ENCODE results near the gene PPL.
A peak's percentile ranks its signal among the peaks of the same experiment; 100 is the strongest.

The PPL gene

DNA sequence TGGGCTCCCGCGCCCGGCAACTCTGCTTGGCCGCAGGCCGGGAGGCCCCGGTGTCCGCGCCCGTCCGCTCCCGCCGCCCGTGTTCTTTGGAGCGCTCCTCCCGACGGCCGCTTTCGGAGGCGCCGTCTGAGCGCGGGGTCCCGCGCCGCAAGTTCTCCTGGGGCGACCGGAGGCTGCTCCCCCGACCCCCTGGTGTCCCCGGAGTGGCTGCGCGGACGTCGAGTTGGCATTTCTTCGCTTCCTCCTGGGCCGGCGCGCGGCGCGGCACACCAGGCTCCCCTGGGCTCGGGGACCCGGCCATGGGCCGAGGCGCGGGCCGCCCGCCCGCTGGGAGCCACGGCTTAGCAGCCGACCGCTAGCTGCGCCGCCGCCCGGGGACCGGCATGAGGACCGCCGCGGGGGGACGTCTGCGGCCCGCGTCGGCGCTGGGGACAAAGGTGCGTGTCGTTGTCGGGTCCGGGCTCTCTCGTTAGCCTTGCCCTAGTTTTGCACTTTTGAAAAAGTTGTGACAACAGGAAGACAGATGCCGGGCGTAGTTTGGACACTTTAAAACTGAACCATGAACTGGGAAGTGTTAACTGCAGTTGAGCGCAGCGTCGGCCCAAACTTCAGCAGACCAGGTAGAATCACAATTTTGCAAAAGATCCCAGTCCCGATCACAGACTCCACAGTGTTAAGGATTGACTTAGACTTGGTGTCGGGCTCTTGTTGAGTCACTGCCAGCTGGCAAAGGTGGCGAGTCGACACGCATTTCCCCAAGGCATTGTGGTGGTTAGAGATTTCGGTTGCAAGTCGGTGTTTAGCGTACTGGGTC is 89.0 kb downstream of the PPL start (continued):
- TF ChIP-seq, protein P1, sequence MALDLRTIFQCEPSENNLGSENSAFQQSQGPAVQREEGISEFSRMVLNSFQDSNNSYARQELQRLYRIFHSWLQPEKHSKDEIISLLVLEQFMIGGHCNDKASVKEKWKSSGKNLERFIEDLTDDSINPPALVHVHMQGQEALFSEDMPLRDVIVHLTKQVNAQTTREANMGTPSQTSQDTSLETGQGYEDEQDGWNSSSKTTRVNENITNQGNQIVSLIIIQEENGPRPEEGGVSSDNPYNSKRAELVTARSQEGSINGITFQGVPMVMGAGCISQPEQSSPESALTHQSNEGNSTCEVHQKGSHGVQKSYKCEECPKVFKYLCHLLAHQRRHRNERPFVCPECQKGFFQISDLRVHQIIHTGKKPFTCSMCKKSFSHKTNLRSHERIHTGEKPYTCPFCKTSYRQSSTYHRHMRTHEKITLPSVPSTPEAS (tag by site-specific recombination; IDR thresholded peaks at IDR 0.05) = no peak
- TF ChIP-seq ZBTB26 (tag by site-specific recombination; optimal IDR thresholded peaks at IDR 0.05) (peak; percentile 88), ZNF214 (tag by site-specific recombination; IDR thresholded peaks at IDR 0.05; ENCODE audit: borderline replicate concordance) (no peak), ZIC2 (tag by site-specific recombination; IDR thresholded peaks at IDR 0.05) (peak; percentile 65), ZBTB8A (tag by site-specific recombination; IDR thresholded peaks at IDR 0.05) (0 out of 2 replicates have a peak, but pooled peaks have one; percentile 16), ZNF350 (tag by site-specific recombination; IDR thresholded peaks at IDR 0.05) (no peak), ZBTB11 (tag by site-specific recombination; conservative IDR thresholded peaks at IDR 0.05; ENCODE audit: low read depth) (0 out of 2 replicates have a peak, but pooled peaks have one; percentile 25), KLF16 (tag by site-specific recombination; IDR thresholded peaks at IDR 0.05) (no peak)
- TF ChIP-seq, protein P2, sequence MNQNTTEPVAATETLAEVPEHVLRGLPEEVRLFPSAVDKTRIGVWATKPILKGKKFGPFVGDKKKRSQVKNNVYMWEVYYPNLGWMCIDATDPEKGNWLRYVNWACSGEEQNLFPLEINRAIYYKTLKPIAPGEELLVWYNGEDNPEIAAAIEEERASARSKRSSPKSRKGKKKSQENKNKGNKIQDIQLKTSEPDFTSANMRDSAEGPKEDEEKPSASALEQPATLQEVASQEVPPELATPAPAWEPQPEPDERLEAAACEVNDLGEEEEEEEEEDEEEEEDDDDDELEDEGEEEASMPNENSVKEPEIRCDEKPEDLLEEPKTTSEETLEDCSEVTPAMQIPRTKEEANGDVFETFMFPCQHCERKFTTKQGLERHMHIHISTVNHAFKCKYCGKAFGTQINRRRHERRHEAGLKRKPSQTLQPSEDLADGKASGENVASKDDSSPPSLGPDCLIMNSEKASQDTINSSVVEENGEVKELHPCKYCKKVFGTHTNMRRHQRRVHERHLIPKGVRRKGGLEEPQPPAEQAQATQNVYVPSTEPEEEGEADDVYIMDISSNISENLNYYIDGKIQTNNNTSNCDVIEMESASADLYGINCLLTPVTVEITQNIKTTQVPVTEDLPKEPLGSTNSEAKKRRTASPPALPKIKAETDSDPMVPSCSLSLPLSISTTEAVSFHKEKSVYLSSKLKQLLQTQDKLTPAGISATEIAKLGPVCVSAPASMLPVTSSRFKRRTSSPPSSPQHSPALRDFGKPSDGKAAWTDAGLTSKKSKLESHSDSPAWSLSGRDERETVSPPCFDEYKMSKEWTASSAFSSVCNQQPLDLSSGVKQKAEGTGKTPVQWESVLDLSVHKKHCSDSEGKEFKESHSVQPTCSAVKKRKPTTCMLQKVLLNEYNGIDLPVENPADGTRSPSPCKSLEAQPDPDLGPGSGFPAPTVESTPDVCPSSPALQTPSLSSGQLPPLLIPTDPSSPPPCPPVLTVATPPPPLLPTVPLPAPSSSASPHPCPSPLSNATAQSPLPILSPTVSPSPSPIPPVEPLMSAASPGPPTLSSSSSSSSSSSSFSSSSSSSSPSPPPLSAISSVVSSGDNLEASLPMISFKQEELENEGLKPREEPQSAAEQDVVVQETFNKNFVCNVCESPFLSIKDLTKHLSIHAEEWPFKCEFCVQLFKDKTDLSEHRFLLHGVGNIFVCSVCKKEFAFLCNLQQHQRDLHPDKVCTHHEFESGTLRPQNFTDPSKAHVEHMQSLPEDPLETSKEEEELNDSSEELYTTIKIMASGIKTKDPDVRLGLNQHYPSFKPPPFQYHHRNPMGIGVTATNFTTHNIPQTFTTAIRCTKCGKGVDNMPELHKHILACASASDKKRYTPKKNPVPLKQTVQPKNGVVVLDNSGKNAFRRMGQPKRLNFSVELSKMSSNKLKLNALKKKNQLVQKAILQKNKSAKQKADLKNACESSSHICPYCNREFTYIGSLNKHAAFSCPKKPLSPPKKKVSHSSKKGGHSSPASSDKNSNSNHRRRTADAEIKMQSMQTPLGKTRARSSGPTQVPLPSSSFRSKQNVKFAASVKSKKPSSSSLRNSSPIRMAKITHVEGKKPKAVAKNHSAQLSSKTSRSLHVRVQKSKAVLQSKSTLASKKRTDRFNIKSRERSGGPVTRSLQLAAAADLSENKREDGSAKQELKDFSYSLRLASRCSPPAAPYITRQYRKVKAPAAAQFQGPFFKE (tag by site-specific recombination; IDR thresholded peaks at IDR 0.05; ENCODE audit: borderline replicate concordance) = no peak

DNA sequence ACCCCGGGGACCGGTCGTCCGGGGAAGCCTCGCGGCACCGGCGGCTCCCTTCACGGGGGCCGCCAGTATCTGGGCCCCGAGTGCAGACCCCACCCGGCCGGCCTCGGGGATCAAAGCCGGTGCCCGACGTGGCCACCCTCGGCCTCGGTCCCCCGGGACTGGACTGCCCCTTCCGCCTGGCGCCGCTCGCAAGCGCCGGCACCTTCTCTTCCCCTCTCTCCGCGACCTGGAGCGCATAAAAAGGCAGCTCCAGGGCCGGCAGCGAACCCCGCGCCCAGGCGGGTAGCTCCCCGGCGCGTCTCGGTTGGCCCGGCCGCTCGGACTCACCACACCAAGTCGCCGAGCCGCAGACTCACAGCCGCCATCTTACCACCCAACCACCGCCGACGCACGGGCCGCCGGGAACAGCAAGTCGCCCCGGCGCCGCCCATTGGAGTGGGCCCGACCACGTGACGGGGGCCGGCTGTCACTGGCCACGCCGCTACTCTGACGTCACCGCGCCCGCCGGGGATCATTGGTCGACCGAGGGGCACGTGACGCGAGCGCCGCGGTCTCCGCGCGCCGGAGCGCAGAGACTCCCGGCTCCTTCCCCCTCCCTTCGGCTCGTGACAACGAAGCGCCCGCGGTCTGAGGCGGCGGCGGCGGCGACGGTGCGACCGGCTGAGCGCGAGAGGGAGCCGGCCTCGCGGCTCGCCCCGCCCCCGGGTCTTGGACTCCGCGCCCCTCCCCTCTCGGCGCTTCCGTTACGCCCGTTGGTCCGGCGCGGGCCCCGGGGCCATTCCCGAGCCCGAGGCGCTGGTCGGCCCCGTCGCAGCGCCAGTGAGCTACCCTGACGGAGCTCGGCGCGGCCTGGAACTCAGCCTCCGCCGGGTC is 89.8 kb downstream of the PPL start, which contains the start of the genes GLYR1 and UBN1:
GLYR1 (minus strand) TSS at position 388 of the 873 bp plus-strand sequence; CDS start at position 365, 23 bp downstream.
UBN1 (plus strand) TSS at position 581 of the 873 bp plus-strand sequence. CDS start 5,437 bp downstream, outside the sequence.
- peak within 1 kb of the TSS; percentile 78 for H3K27ac ChIP-seq (ENCODE audit: extremely low read depth, low read depth, low read length)
- ChIA-PET POLR2A (interaction anchor here (0.5 to 2.8 kb wide), 17 partner anchors 9 to 376 kb away, joined by 3 to 8 read pairs (median 4); partner anchors contain the start of genes ANKS3, DNAAF8, ROGDI and SEC14L5), CTCF (interaction anchor here (1.0 kb wide), 1 partner anchor 109 kb away, joined by 3 read pairs; no protein-coding TSS in a partner anchor)
- peaks cover 19 to 35% of the 10 kb centered on the region in 2 experiments for H3K36me3 ChIP-seq (ENCODE audit: control insufficient read depth in 2 of 2, insufficient read depth in 1 of 2, low read length in 2 of 2)
- H3K4me1 ChIP-seq (ENCODE audit: control insufficient read depth, insufficient read depth, low read length) = peaks cover 11% of the 10 kb centered on the region
- no peaks in the 10 kb centered on the region for H3K9me3 ChIP-seq (ENCODE audit: control insufficient read depth, insufficient read depth, low read depth, low read length)
- peak within 1 kb of the TSS; percentile 98 for H3K4me3 ChIP-seq (ENCODE audit: low read depth, low read length)
- TF ChIP-seq, protein P3, sequence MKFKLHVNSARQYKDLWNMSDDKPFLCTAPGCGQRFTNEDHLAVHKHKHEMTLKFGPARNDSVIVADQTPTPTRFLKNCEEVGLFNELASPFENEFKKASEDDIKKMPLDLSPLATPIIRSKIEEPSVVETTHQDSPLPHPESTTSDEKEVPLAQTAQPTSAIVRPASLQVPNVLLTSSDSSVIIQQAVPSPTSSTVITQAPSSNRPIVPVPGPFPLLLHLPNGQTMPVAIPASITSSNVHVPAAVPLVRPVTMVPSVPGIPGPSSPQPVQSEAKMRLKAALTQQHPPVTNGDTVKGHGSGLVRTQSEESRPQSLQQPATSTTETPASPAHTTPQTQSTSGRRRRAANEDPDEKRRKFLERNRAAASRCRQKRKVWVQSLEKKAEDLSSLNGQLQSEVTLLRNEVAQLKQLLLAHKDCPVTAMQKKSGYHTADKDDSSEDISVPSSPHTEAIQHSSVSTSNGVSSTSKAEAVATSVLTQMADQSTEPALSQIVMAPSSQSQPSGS (tag by site-specific recombination; IDR thresholded peaks at IDR 0.05; ENCODE audit: low read depth) = peak; percentile 98
- TF ChIP-seq ZNF596 (tag by site-specific recombination; IDR thresholded peaks at IDR 0.05) (peak; percentile 32; the same call in 1 of the 2 replicates), ZNF391 (tag by site-specific recombination; IDR thresholded peaks at IDR 0.05; ENCODE audit: borderline replicate concordance, low read depth) (no peak), ZNF549 (tag by site-specific recombination; IDR thresholded peaks at IDR 0.05) (no peak), ZNF670 (tag by site-specific recombination; IDR thresholded peaks at IDR 0.05; ENCODE audit: low read depth) (no peak), ZBTB17 (tag by site-specific recombination; IDR thresholded peaks at IDR 0.05) (peak; percentile 67), ZNF19 (tag by site-specific recombination; IDR thresholded peaks at IDR 0.05; ENCODE audit: low read depth) (no peak)

All from HEK293 (cell line).